ENCODE data around the gene STAC.

STAC gene

GRCh38 chr3:36520241-36521006 lies 140.1 kb downstream of the STAC start:
- no peak overlapping the region for H3K4me3 ChIP-seq (replicated peaks in 1 of 2; ENCODE audit: low read depth in 2 of 2, low read length in 2 of 2)
- TF ChIP-seq CTCF (IDR thresholded peaks at IDR 0.05; ENCODE audit: low read depth, low read length), result no peak
- DNase-seq (ENCODE audit: low read depth in 2 of 2), result no peak

- TF ChIP-seq CTCF (IDR thresholded peaks at IDR 0.05; ENCODE audit: low read depth, low read length), result no peak
- DNase-seq (ENCODE audit: low read depth in 2 of 2), result no peak
- H3K4me3 ChIP-seq (replicated peaks in 1 of 2; ENCODE audit: low read depth in 2 of 2, low read length in 2 of 2), result no peak overlapping the region
These were observed 140.7 kb downstream of the STAC start for GRCh38 chr3:36521007-36521379.

- H3K4me3 ChIP-seq (replicated peaks in 1 of 2; ENCODE audit: low read depth in 2 of 2, low read length in 2 of 2), result no peak overlapping the region
- TF ChIP-seq CTCF (IDR thresholded peaks at IDR 0.05; ENCODE audit: low read depth, low read length), result no peak
- no peak for DNase-seq (ENCODE audit: low read depth in 2 of 2)
These were observed 144.3 kb downstream of the STAC start for GRCh38 chr3:36524560-36524959.

GRCh38 chr3:36525115-36525801 lies 145.0 kb downstream of the STAC start:
- peak; percentile 14 to 79 for DNase-seq (ENCODE audit: low read depth in 2 of 2)
- no peak for TF ChIP-seq CTCF (IDR thresholded peaks at IDR 0.05; ENCODE audit: low read depth, low read length)
- H3K4me3 ChIP-seq (replicated peaks in 1 of 2; ENCODE audit: low read depth in 2 of 2, low read length in 2 of 2), result no peak overlapping the region

- TF ChIP-seq CTCF (IDR thresholded peaks at IDR 0.05; ENCODE audit: low read depth, low read length), result no peak
- no peak overlapping the region for H3K4me3 ChIP-seq (replicated peaks in 1 of 2; ENCODE audit: low read depth in 2 of 2, low read length in 2 of 2)
- DNase-seq (ENCODE audit: low read depth in 2 of 2), result no peak
These were observed 157.9 kb downstream of the STAC start for GRCh38 chr3:36538136-36538749.

GRCh38 chr3:36540888-36541518 lies 160.7 kb downstream of the STAC start:
- H3K4me3 ChIP-seq (replicated peaks in 1 of 2; ENCODE audit: low read depth in 2 of 2, low read length in 2 of 2), result no peak overlapping the region
- peak; percentile 95 for TF ChIP-seq CTCF (IDR thresholded peaks at IDR 0.05; ENCODE audit: low read depth, low read length)
- peak; percentile 42 to 69 for DNase-seq (ENCODE audit: low read depth in 2 of 2)

Measured in cardiac fibroblast (primary cell).